Neural cell (in vitro differentiated cells): ENCODE results near the gene LMLN. TPM values are rescaled to one million over a fixed set of nuclear protein-coding genes. Genes with fewer than 3 reads are reported as not detected.
"Not testable (repeated sequence)": the region's sequence is repeated elsewhere in the genome, so short reads cannot be mapped to it uniquely, and the experiment has no call there.

Experiments used
- H2AFZ ChIP-seq: fragments of 200-600, 300-800 bp; sonication (generic), shearing (Covaris generic); 2 replicates; pipeline ENCODE4 v1.6.0; 2014; ENCODE audit warnings: low read depth, mild to moderate bottlenecking, antibody characterized with exemption, low read length, moderate library complexity
- H3F3A ChIP-seq: fragments of 200-600 bp; shearing (Covaris generic); 2 replicates; pipeline ENCODE4 v1.6.1; 2016; ENCODE audit warnings: mild to moderate bottlenecking, moderate library complexity, mixed read lengths, antibody characterized with exemption, low read length; ENCODE audit not compliant: insufficient read depth, poor library complexity, severe bottlenecking
- H3K27ac ChIP-seq: fragments of 200-600, 300-800 bp; sonication (generic), shearing (Covaris generic); 2 replicates; pipeline ENCODE4 v1.5.1; 2014; ENCODE audit warnings: mild to moderate bottlenecking, low read length, moderate library complexity
- H3K27me3 ChIP-seq: fragments of 300-800, 200-600 bp; sonication (generic), shearing (Covaris generic); 2 replicates; pipeline ENCODE4 v1.6.0; 2014; ENCODE audit warnings: mild to moderate bottlenecking, low read depth, low read length, moderate library complexity; ENCODE audit not compliant: insufficient read depth
- H3K36me3 ChIP-seq: fragments of 300-800, 200-600 bp; sonication (generic), shearing (Covaris generic); 2 replicates; pipeline ENCODE4 v1.5.1; 2014; ENCODE audit warnings: mild to moderate bottlenecking, antibody characterized with exemption, low read length, moderate library complexity; ENCODE audit not compliant: insufficient read depth
- H3K4me2 ChIP-seq: fragments of 300-800, 200-600 bp; sonication (generic), shearing (Covaris generic); 2 replicates; pipeline ENCODE4 v1.6.0; 2014; ENCODE audit warnings: mild to moderate bottlenecking, low read length
- H3K4me3 ChIP-seq: fragments of 300-800, 200-600 bp; sonication (generic), shearing (Covaris generic); 2 replicates; pipeline ENCODE4 v1.5.1; 2014; ENCODE audit warnings: mild to moderate bottlenecking, low read length, moderate library complexity
- H3K79me2 ChIP-seq: fragments of 200-600 bp; shearing (Covaris generic); replicated peaks from 2 replicates; pipeline ENCODE4 v1.6.0; 2014; ENCODE audit warnings: mild to moderate bottlenecking, low read length, moderate library complexity; ENCODE audit not compliant: insufficient read depth
- H3K9ac ChIP-seq: fragments of 300-800, 200-600 bp; sonication (generic), shearing (Covaris generic); 2 replicates; pipeline ENCODE4 v1.6.1; 2016; ENCODE audit warnings: mild to moderate bottlenecking, low read length, mixed read lengths
- H3K9me2 ChIP-seq: fragments of 200-600 bp; shearing (Covaris generic); 2 replicates; pipeline ENCODE4 v1.6.1; 2016; ENCODE audit warnings: mild to moderate bottlenecking, low read length, mixed read lengths; ENCODE audit not compliant: insufficient read depth
- H3K9me3 ChIP-seq: fragments of 200-600, 300-800 bp; sonication (generic), shearing (Covaris generic); 2 replicates; pipeline ENCODE4 v1.6.1; 2016; ENCODE audit warnings: mild to moderate bottlenecking, mixed run types, low read length, moderate library complexity, mixed read lengths
- H4K20me1 ChIP-seq: fragments of 200-600 bp; shearing (Covaris generic); 2 replicates; pipeline ENCODE4 v1.6.1; 2016; ENCODE audit warnings: mild to moderate bottlenecking, mixed run types; ENCODE audit not compliant: insufficient read depth
- EP300 ChIP-seq: fragments of 450-650 bp; conservative IDR thresholded peaks from 2 replicates; pipeline ENCODE4 v1.6.1; 2014; ENCODE audit warnings: antibody characterized with exemption, mild to moderate bottlenecking, moderate library complexity; ENCODE audit not compliant: poor library complexity, severe bottlenecking
- EZH2 ChIP-seq: fragments of 200-600, 300-800 bp; shearing (Covaris generic), sonication (generic); IDR thresholded peaks from 2 replicates; pipeline ENCODE4 v1.6.1; 2014; ENCODE audit warnings: antibody characterized with exemption, low read length, borderline replicate concordance, mild to moderate bottlenecking; ENCODE audit not compliant: insufficient read depth, poor library complexity, severe bottlenecking
- MXI1 ChIP-seq: fragments of 450-650 bp; conservative IDR thresholded peaks from 2 replicates; pipeline ENCODE4 v1.6.1; 2014; ENCODE audit warnings: antibody characterized with exemption, mild to moderate bottlenecking; ENCODE audit not compliant: poor library complexity, severe bottlenecking
- POLR2AphosphoS5 ChIP-seq: IDR thresholded peaks from 2 replicates; pipeline ENCODE4 v1.6.1; 2012
- RAD21 ChIP-seq: fragments of 450-650 bp; conservative IDR thresholded peaks from 2 replicates; pipeline ENCODE4 v1.6.1; 2014; ENCODE audit warnings: antibody characterized with exemption, mild to moderate bottlenecking, moderate library complexity
- SMC3 ChIP-seq: fragments of 450-650 bp; conservative IDR thresholded peaks from 2 replicates; pipeline ENCODE4 v1.6.1; 2014; ENCODE audit warnings: antibody characterized with exemption, mild to moderate bottlenecking, moderate library complexity; ENCODE audit not compliant: poor library complexity
- TAF1 ChIP-seq: IDR thresholded peaks from 2 replicates; pipeline ENCODE4 v1.6.1; 2012; ENCODE audit warnings: low read depth
- polyA plus RNA-seq: library from polyadenylated mRNA; depleted of rRNA; stranded (reverse); fragments of >200 nt; gene quantifications from 2 replicates; pipeline ENCODE4 v1.2.3, GENCODE V29; 2014
- TF ChIP-seq, protein P1 (sequence below): fragments of 450-650 bp; IDR thresholded peaks from 2 replicates; pipeline ENCODE4 v1.5.1; 2014; ENCODE audit warnings: antibody characterized with exemption, mild to moderate bottlenecking, moderate library complexity; ENCODE audit not compliant: poor library complexity, severe bottlenecking
- TF ChIP-seq, protein P2 (sequence below): IDR thresholded peaks from 2 replicates; pipeline ENCODE4 v1.6.1; 2012; ENCODE audit warnings: borderline replicate concordance

The LMLN gene
- polyA plus RNA-seq, 1 donor from 2014 or later, result 3.1 TPM

DNA sequence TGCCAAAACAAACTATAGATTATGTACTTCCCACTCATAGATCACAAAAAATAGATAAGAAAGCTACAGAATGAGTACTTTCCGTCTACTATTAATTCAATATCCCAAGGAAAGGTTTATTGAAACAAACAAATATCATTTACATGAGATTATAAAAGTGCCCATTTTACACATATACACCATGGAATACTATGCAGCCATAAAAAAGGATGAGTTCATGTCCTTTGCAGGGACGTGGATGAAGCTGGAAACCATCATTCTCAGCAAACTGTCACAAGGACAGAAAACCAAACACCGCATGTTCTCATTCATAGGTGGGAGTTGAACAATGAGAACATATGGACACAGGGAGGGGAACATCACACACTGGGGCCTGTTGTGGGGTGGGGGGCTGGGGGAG, 32.4 kb upstream of the LMLN start:
- not testable (repeated sequence) for H3K4me2 ChIP-seq, H3K36me3 ChIP-seq, H3K27ac ChIP-seq, H3F3A ChIP-seq, H3K9me3 ChIP-seq, H3K9me2 ChIP-seq, H3K27me3 ChIP-seq, H3K9ac ChIP-seq, H3K4me3 ChIP-seq, H2AFZ ChIP-seq, H3K79me2 ChIP-seq, H4K20me1 ChIP-seq

GRCh38 chr3:197936819-197937384, 23.1 kb upstream of the LMLN start:
- Histone ChIP-seq H4K20me1 (no peaks in the 10 kb centered on the region), H3F3A (no peaks in the 10 kb centered on the region), H3K4me3 (no peak overlapping the region), H3K79me2 (no peaks in the 10 kb centered on the region), H3K36me3 (no peaks in the 10 kb centered on the region), H3K27ac (no peak overlapping the region), H3K4me2 (no peak overlapping the region), H3K9me3 (no peaks in the 10 kb centered on the region), H3K9me2 (no peaks in the 10 kb centered on the region), H2AFZ (no peak overlapping the region), H3K9ac (no peak overlapping the region), H3K27me3 (no peaks in the 10 kb centered on the region)
- TF ChIP-seq EZH2, result no peak
- TF ChIP-seq TAF1, result no peak
- no peak for TF ChIP-seq MXI1
- TF ChIP-seq POLR2AphosphoS5, result no peak
- no peak for TF ChIP-seq SMC3
- TF ChIP-seq, protein P1, sequence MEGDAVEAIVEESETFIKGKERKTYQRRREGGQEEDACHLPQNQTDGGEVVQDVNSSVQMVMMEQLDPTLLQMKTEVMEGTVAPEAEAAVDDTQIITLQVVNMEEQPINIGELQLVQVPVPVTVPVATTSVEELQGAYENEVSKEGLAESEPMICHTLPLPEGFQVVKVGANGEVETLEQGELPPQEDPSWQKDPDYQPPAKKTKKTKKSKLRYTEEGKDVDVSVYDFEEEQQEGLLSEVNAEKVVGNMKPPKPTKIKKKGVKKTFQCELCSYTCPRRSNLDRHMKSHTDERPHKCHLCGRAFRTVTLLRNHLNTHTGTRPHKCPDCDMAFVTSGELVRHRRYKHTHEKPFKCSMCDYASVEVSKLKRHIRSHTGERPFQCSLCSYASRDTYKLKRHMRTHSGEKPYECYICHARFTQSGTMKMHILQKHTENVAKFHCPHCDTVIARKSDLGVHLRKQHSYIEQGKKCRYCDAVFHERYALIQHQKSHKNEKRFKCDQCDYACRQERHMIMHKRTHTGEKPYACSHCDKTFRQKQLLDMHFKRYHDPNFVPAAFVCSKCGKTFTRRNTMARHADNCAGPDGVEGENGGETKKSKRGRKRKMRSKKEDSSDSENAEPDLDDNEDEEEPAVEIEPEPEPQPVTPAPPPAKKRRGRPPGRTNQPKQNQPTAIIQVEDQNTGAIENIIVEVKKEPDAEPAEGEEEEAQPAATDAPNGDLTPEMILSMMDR, result no peak
- TF ChIP-seq EP300, result no peak
- TF ChIP-seq, protein P2, sequence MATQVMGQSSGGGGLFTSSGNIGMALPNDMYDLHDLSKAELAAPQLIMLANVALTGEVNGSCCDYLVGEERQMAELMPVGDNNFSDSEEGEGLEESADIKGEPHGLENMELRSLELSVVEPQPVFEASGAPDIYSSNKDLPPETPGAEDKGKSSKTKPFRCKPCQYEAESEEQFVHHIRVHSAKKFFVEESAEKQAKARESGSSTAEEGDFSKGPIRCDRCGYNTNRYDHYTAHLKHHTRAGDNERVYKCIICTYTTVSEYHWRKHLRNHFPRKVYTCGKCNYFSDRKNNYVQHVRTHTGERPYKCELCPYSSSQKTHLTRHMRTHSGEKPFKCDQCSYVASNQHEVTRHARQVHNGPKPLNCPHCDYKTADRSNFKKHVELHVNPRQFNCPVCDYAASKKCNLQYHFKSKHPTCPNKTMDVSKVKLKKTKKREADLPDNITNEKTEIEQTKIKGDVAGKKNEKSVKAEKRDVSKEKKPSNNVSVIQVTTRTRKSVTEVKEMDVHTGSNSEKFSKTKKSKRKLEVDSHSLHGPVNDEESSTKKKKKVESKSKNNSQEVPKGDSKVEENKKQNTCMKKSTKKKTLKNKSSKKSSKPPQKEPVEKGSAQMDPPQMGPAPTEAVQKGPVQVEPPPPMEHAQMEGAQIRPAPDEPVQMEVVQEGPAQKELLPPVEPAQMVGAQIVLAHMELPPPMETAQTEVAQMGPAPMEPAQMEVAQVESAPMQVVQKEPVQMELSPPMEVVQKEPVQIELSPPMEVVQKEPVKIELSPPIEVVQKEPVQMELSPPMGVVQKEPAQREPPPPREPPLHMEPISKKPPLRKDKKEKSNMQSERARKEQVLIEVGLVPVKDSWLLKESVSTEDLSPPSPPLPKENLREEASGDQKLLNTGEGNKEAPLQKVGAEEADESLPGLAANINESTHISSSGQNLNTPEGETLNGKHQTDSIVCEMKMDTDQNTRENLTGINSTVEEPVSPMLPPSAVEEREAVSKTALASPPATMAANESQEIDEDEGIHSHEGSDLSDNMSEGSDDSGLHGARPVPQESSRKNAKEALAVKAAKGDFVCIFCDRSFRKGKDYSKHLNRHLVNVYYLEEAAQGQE, result no peak
- TF ChIP-seq RAD21, result no peak
